CD4-positive, alpha-beta T cell (primary cell): ENCODE data around the gene B3GALNT1. TPM values are rescaled to one million over a fixed set of nuclear protein-coding genes. Genes with fewer than 3 reads are reported as not detected.

ENCODE experiments used
- ATAC-seq: fragments of 200-7000 bp; cut with Tn5 transposase; one replicate; pipeline ENCODE4 v1.10.0; 2022; ENCODE audit warnings: mild to moderate bottlenecking; ENCODE audit not compliant: poor library complexity
- CTCF ChIA-PET: fragments of 350-600 bp; sonication (Branson Sonifier 250); formaldehyde crosslinking; loops from one replicate; lab custom pipeline; 2021; ENCODE audit warnings: antibody characterized with exemption, inconsistent platforms; lab: Charles Lee
- POLR2A ChIA-PET: fragments of 350-600 bp; sonication (Branson Sonifier 250); formaldehyde crosslinking; loops from one replicate; lab custom pipeline; 2021; ENCODE audit warnings: antibody characterized with exemption, inconsistent platforms; lab: Charles Lee
- DNase-seq, 14 experiments: peaks; one replicate each; pipeline ENCODE4 v3.0.0-alpha.2; 2013 to 2020; ENCODE audit warnings: mixed read lengths in 2 of 14
- H3K27ac ChIP-seq, 2 donors: one replicate each; pipeline versions ENCODE4 v1.5.1 to v1.7.0; 2013; ENCODE audit warnings: low read length in 2 of 2, low read depth in 1 of 2, mild to moderate bottlenecking in 1 of 2
- H3K27me3 ChIP-seq, 2 experiments: 1 replicate in 1 of 2; 2 replicates in 1 of 2; pipeline versions ENCODE4 v1.6.1 to v1.7.0; 2013; ENCODE audit warnings: low read length in 2 of 2, control low read depth in 1 of 2, mild to moderate bottlenecking in 1 of 2, moderate library complexity in 1 of 2; ENCODE audit not compliant: insufficient read depth in 2 of 2, control insufficient read depth in 1 of 2
- H3K36me3 ChIP-seq: one replicate; pipeline ENCODE4 v1.6.1; 2013; ENCODE audit warnings: low read length, control low read depth; ENCODE audit not compliant: insufficient read depth
- H3K4me1 ChIP-seq: one replicate; pipeline ENCODE4 v1.6.1; 2013; ENCODE audit warnings: low read length, control low read depth; ENCODE audit not compliant: insufficient read depth
- H3K4me3 ChIP-seq: one replicate; pipeline ENCODE4 v1.5.1; 2013; ENCODE audit warnings: mild to moderate bottlenecking, low read length, moderate library complexity
- H3K9me3 ChIP-seq, 2 experiments: 1 replicate in 1 of 2; 2 replicates in 1 of 2; pipeline versions ENCODE4 v1.6.1 to v1.7.0; 2013; ENCODE audit warnings: low read length in 2 of 2, mild to moderate bottlenecking in 2 of 2, control low read depth in 1 of 2, moderate library complexity in 1 of 2; ENCODE audit not compliant: control insufficient read depth in 1 of 2, insufficient read depth in 1 of 2
- H3K27ac Mint-ChIP-seq: one replicate; pipeline ENCODE4 v1.8.0; 2020; ENCODE audit warnings: mixed read lengths
- H3K27me3 Mint-ChIP-seq: one replicate; pipeline ENCODE4 v1.8.0; 2021; ENCODE audit warnings: mixed read lengths
- H3K36me3 Mint-ChIP-seq: one replicate; pipeline ENCODE4 v1.8.0; 2021; ENCODE audit warnings: low read depth, mixed read lengths
- H3K4me1 Mint-ChIP-seq: one replicate; pipeline ENCODE4 v1.8.0; 2021; ENCODE audit warnings: low read depth, mixed read lengths
- H3K4me3 Mint-ChIP-seq: one replicate; pipeline ENCODE4 v1.8.0; 2020; ENCODE audit warnings: mild to moderate bottlenecking, mixed read lengths
- H3K9me3 Mint-ChIP-seq: one replicate; pipeline ENCODE4 v1.8.0; 2020; ENCODE audit warnings: mixed read lengths
- CTCF ChIP-seq: fragments of 200-600 bp; IDR thresholded peaks from one replicate; pipeline ENCODE4 v1.8.0; 2022; ENCODE audit warnings: antibody characterized with exemption, mild to moderate bottlenecking
- intact Hi-C, 2 experiments: fragments of 100-400 bp; cut with DNase I in 1 of 2; cut with micrococcal nuclease in 1 of 2; formaldehyde crosslinking; loops; one replicate each; pipeline versions ENCODE4 v1.15.1 to v1.9.0; 2023 to 2025; cut with DNase I, micrococcal nuclease
- total RNA-seq, 174 experiments: library from RNA in 2 of 174; stranded (reverse) in 2 of 174; gene quantifications; one replicate each; pipeline ENCODE4 v1.2.3 and lab custom pipeline; 2021 to 2026

B3GALNT1 gene
- total RNA-seq, 2 experiments from 2014 or later, result 0.20 to 0.33 TPM

GRCh38 chr3:161081633-161082032 lies 23.5 kb downstream of the B3GALNT1 start:
- TF ChIP-seq CTCF, result no peak
- Histone ChIP-seq H3K4me3 (no peak overlapping the region), H3K27ac (no peak overlapping the region), H3K4me1 (no peaks in the 10 kb centered on the region), H3K9me3 (no peaks in the 10 kb centered on the region), H3K36me3 (no peaks in the 10 kb centered on the region), H3K27me3 (no peaks in the 10 kb centered on the region)
- no peak for DNase-seq
- H3K9me3 Mint-ChIP-seq, result no peaks in the 10 kb centered on the region
- POLR2A ChIA-PET, result no interaction called here
- no peaks in the 10 kb centered on the region for H3K4me1 Mint-ChIP-seq
- no peak for ATAC-seq
- no peak overlapping the region for H3K27ac Mint-ChIP-seq
- no peak overlapping the region for H3K4me3 Mint-ChIP-seq
- CTCF ChIA-PET, result no interaction called here
- H3K27me3 Mint-ChIP-seq, result no peaks in the 10 kb centered on the region
- no peaks in the 10 kb centered on the region for H3K36me3 Mint-ChIP-seq
- intact Hi-C loops, result no loop called here

GRCh38 chr3:161073181-161073580 lies 32.0 kb downstream of the B3GALNT1 start:
- H3K4me3 Mint-ChIP-seq, result no peak overlapping the region
- no peak for TF ChIP-seq CTCF
- ChIA-PET POLR2A (no interaction called here), CTCF (no interaction called here)
- Histone ChIP-seq H3K4me1 (no peaks in the 10 kb centered on the region), H3K4me3 (no peak overlapping the region), H3K27ac (no peak overlapping the region), H3K27me3 (no peaks in the 10 kb centered on the region), H3K36me3 (no peaks in the 10 kb centered on the region), H3K9me3 (no peaks in the 10 kb centered on the region)
- no peaks in the 10 kb centered on the region for H3K9me3 Mint-ChIP-seq
- intact Hi-C loops, result no loop called here
- no peaks in the 10 kb centered on the region for H3K27me3 Mint-ChIP-seq
- H3K27ac Mint-ChIP-seq, result no peak overlapping the region
- DNase-seq (no peak), ATAC-seq (no peak)
- H3K4me1 Mint-ChIP-seq, result no peaks in the 10 kb centered on the region
- H3K36me3 Mint-ChIP-seq, result no peaks in the 10 kb centered on the region

- H3K4me1 Mint-ChIP-seq, result no peaks in the 10 kb centered on the region
- ChIA-PET CTCF (no interaction called here), POLR2A (no interaction called here)
- no peak for TF ChIP-seq CTCF
- H3K36me3 Mint-ChIP-seq, result no peaks in the 10 kb centered on the region
- no peaks in the 10 kb centered on the region for H3K9me3 Mint-ChIP-seq
- H3K4me3 ChIP-seq, result no peak overlapping the region
- no peaks in the 10 kb centered on the region for H3K36me3 ChIP-seq
- no peaks in the 10 kb centered on the region for H3K4me1 ChIP-seq
- intact Hi-C loops, result no loop called here
- no peak overlapping the region for H3K27ac ChIP-seq
- ATAC-seq (no peak), DNase-seq (no peak)
- no peaks in the 10 kb centered on the region for H3K27me3 Mint-ChIP-seq
- H3K27me3 ChIP-seq, result no peaks in the 10 kb centered on the region
- H3K9me3 ChIP-seq, result no peaks in the 10 kb centered on the region
- no peak overlapping the region for H3K4me3 Mint-ChIP-seq
- no peak overlapping the region for H3K27ac Mint-ChIP-seq
These were observed 32.4 kb downstream of the B3GALNT1 start for GRCh38 chr3:161072751-161073150.
